Measurements from ENCODE around the gene SYNGR3.
"Not testable (repeated sequence)": the region's sequence is repeated elsewhere in the genome, so short reads cannot be mapped to it uniquely, and the experiment has no call there.

SYNGR3 gene

DNA sequence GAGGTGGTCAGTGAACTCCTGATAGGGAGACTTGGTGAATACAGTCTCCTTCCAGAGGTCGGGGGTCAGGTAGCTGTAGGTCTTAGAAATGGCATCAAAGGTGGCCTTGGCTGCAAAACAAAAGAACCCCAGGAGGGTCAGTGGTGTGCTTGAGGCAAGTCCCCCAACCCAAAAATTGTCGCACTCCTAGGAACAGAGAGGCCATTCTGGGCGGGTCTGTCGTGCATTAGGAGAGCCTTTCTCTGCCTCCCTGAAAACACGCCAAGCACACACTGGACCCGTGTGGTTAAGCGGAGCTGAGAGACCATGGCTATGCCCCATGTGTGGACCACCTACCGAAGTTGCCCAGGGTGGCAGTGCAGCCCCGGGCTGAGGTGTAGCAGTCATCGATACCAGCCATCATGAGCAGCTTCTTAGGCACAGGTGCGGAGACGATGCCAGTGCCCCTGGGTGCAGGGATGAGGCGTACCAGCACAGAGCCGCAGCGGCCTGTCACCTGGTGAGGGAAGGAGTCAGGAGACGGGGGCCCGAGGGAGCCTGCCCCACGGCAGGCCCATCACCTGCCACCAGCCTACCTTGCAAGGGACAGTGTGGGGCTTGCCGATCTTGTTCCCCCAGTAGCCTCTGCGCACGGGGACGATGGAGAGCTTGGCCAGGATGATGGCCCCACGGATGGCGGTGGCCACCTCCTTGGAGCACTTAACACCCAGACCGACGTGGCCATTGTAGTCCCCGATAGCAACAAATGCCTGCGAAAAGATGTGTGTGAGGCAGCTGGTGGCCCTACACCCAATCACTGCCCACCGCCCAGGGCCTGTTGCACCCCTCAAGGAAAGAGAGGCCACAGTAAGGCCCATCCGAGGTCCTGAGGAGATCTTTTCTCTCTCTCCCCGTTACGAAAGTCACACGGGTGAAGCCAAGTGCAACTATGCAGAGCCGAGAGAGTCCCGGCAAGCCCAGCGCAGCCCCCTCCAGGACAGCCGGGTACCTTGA is 27.3 kb upstream of the SYNGR3 start:
- H3K27ac ChIP-seq (ENCODE audit: low read depth, low read length); H3K9ac ChIP-seq (ENCODE audit: low read length); H3K27me3 ChIP-seq (ENCODE audit: control insufficient read depth in 1 of 2, insufficient read depth in 2 of 2, low read length in 2 of 2); H3K4me3 ChIP-seq (ENCODE audit: low read depth in 1 of 2, low read length in 2 of 2); H3K9me3 ChIP-seq (ENCODE audit: low read length): not testable (repeated sequence)
- H3K4me1 ChIP-seq (ENCODE audit: insufficient read depth, low read length): peaks cover 31% of the 10 kb centered on the region
- peaks cover 36% of the 10 kb centered on the region for H3K36me3 ChIP-seq (ENCODE audit: insufficient read depth, low read length)

DNA sequence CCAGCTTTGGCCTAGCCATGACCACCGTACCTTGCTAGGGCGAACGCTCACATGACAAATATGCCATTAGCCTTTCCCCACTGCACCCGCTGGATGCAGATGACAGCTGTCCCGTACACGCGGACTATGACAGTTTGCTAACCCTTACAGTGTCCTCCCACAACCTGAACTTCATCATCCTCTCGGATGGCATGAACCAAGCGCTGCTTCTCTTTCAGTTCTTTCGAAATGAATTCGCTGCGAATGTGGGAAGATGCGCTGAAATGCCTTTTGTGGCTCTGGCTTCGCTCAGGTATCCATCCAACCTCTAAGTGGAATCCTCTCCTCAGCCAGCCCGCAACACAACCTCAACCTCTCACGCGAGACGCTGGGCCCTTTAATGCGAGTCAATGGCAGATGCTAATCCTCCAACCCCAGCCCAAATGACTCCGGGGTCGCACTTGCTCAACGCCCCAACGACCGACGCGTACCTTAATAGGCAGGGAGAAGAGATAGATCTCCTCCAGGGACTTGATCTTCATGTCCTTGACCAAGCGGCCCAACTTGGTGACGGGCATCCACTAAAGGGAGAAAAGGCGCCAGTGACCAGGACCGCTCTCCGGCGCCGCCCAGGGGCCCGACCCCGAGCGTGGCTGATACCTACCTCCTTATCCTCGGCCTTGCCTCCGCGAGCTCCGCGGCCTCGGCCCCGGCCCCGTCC is 25.8 kb upstream of the SYNGR3 start:
- peaks cover 27% of the 10 kb centered on the region for H3K4me1 ChIP-seq (ENCODE audit: insufficient read depth, low read length)
- H3K36me3 ChIP-seq (ENCODE audit: insufficient read depth, low read length): peaks cover 36% of the 10 kb centered on the region
- no peaks in the 10 kb centered on the region for H3K9me3 ChIP-seq (ENCODE audit: low read length)
- H3K9ac ChIP-seq (ENCODE audit: low read length): peak overlapping the region; percentile 43
- H3K27ac ChIP-seq (ENCODE audit: low read depth, low read length): peak overlapping the region; percentile 55
- no peaks in the 10 kb centered on the region for H3K27me3 ChIP-seq (ENCODE audit: control insufficient read depth in 1 of 2, insufficient read depth in 2 of 2, low read length in 2 of 2)
- peak overlapping the region; percentile 47 to 76 for H3K4me3 ChIP-seq (ENCODE audit: low read depth in 1 of 2, low read length in 2 of 2)

DNA sequence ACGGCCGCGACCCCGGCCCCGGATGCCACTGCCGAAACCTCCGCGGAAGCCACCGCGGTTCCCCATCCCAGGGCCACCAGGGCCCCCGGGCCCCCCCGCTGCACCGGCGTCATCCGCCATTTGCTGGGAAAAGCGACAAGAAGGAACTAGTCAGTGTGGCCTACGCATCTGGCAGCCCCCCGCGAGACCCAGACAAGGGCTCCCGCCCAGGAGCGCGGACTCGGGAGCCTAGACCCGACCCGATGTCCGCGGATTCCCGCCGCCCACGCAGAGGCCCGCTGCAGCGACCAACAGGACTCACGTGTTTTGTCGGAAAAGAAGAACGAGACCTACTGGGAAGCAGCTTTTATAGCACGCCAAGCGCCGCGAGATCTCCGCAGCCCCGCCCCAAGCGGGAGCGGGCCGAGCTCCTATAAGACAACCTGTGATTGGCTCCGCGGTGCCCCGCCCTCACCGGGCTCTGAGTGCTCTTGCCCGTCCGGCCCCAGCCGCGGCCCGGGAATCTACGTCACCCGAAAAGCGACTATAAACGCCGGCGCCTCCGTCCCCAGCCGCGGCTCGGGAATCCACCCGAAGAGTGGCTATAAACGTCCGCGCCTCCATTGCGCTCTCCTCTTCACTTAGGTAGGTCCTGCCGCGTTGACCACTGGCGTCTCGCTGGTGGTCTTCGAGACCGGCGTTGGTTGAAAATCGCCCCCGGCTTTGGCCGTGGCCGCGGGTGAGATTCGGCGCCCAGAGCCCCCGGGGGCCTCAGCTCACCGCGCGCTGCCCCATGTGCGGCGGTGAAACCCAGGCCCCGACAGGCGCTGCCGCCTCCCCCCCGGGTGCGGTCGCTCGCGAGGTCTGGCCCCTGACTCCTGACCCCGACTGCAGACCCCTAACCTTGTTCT is 25.0 kb upstream of the SYNGR3 start, which contains the start of gene RPS2:
Gene RPS2, minus strand, starts transcription at position 321 of the 890 bp plus-strand sequence. Its CDS starts 201 bp downstream, at position 120.
- peak within 1 kb of the TSS; percentile 98 for H3K27ac ChIP-seq (ENCODE audit: low read depth, low read length)
- no peaks in the 10 kb centered on the region for H3K9me3 ChIP-seq (ENCODE audit: low read length)
- H3K4me3 ChIP-seq (ENCODE audit: low read depth in 1 of 2, low read length in 2 of 2): peak within 1 kb of the TSS; percentile 76 to 81
- H3K4me1 ChIP-seq (ENCODE audit: insufficient read depth, low read length): peaks cover 25% of the 10 kb centered on the region
- H3K27me3 ChIP-seq (ENCODE audit: control insufficient read depth in 1 of 2, insufficient read depth in 2 of 2, low read length in 2 of 2): no peaks in the 10 kb centered on the region
- peak within 1 kb of the TSS; percentile 96 for H3K9ac ChIP-seq (ENCODE audit: low read length)
- H3K36me3 ChIP-seq (ENCODE audit: insufficient read depth, low read length): peaks cover 36% of the 10 kb centered on the region

DNA sequence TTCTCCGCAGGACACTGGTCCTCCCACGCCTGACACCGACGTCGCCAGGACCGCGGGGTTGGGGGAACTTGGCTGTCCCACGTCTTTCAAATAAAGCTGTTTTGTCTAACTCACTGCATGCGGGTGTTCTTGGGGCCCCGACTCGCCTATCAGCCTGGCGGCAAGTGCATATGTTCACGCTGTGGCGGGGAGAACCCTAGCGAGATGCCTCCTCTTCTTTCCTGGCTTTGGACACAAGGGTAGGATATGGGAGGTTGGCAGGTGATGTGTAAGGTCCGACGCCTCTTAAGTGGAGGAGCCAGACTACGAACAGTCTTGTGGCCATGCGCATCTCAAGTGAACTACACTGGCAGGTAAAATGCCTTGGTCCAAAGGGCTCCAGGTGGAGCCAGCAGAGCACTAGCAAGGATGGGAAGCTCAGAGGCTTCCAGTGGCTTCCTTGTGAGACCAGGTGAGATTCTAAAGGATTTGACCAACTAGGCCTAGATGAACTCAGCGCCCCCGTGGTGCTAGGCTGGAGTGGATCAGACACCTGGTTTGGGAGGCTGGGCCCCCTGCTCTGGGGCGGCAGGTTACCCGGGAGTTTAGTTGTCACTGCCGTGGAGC is 24.3 kb upstream of the SYNGR3 start:
- H3K4me1 ChIP-seq (ENCODE audit: insufficient read depth, low read length): peaks cover 23% of the 10 kb centered on the region

DNA sequence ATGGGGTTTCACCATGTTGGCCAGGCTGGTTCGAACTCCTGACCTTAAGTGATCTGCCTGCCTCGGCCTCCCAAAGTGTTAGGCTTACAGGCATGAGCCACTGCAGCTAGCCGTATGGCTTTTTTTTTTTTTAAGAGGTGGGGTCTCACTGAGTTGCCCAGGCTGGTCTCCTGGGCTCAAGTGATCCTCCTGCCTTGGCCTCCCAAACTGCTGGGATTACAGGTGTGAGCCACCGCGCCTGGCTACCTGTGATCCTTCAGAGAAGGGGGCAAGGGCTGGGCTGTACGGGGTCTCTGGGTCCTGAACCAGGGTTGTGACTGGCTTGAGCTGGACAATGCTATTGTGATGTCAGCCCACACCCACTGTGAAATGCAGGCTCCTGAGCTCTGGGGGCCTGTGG is 23.3 kb upstream of the SYNGR3 start, which contains the start of gene RNF151:
Gene RNF151, plus strand, starts transcription at position 397 of the 400 bp plus-strand sequence. CDS start 26 bp downstream, outside the sequence.
- no peaks in the 10 kb centered on the region for H3K9me3 ChIP-seq (ENCODE audit: low read length)
- peak within 1 kb of the TSS; percentile 98 for H3K27ac ChIP-seq (ENCODE audit: low read depth, low read length)
- no peaks in the 10 kb centered on the region for H3K27me3 ChIP-seq (ENCODE audit: control insufficient read depth in 1 of 2, insufficient read depth in 2 of 2, low read length in 2 of 2)
- peaks cover 22% of the 10 kb centered on the region for H3K4me1 ChIP-seq (ENCODE audit: insufficient read depth, low read length)
- peak within 1 kb of the TSS; percentile 96 for H3K9ac ChIP-seq (ENCODE audit: low read length)
- peaks cover 28% of the 10 kb centered on the region for H3K36me3 ChIP-seq (ENCODE audit: insufficient read depth, low read length)
- peak within 1 kb of the TSS; percentile 76 to 81 for H3K4me3 ChIP-seq (ENCODE audit: low read depth in 1 of 2, low read length in 2 of 2)

More for the DNA sequence above, 24.3 kb upstream of the SYNGR3 start:
- Histone ChIP-seq H3K9me3 (ENCODE audit: low read length) (no peaks in the 10 kb centered on the region), H3K4me3 (ENCODE audit: low read depth in 1 of 2, low read length in 2 of 2) (peak overlapping the region; percentile 76 to 81), H3K9ac (ENCODE audit: low read length) (peak overlapping the region; percentile 96), H3K27ac (ENCODE audit: low read depth, low read length) (peak overlapping the region; percentile 98), H3K36me3 (ENCODE audit: insufficient read depth, low read length) (peaks cover 36% of the 10 kb centered on the region), H3K27me3 (ENCODE audit: control insufficient read depth in 1 of 2, insufficient read depth in 2 of 2, low read length in 2 of 2) (no peaks in the 10 kb centered on the region)

DNA sequence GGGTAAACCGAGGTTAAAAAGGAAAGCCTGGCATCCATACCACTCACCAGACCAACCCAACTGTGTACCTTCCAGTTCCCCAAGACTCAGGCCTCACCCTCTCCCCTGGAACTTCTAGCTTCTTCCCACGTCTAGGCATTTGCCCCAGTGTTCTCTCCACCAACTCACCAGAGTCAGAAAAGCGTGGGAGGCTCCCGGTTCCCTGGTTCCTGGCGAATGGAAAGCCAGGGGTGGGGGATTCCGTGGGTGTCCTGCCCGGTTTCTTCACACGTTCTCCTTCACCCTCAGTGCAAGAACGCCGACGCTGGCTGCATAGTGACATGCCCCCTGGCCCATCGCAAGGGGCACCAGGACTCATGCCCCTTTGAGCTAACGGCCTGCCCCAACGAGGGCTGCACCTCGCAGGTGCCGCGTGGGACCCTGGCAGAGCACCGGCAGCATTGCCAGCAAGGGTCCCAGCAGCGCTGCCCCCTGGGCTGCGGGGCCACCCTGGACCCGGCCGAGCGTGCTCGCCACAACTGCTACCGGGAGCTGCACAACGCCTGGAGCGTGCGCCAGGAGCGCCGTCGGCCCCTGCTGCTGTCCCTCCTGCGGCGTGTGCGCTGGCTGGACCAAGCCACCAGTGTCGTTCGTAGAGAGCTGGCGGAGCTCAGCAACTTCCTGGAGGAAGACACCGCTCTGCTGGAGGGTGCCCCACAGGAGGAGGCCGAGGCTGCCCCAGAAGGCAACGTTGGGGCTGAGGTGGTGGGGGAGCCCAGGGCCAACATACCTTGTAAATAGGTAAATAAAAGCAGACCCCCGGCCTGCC is 21.4 kb upstream of the SYNGR3 start:
- H3K4me3 ChIP-seq (ENCODE audit: low read depth in 1 of 2, low read length in 2 of 2): no peak overlapping the region
- H3K9ac ChIP-seq (ENCODE audit: low read length): no peak overlapping the region
- peaks cover 31% of the 10 kb centered on the region for H3K4me1 ChIP-seq (ENCODE audit: insufficient read depth, low read length)
- H3K36me3 ChIP-seq (ENCODE audit: insufficient read depth, low read length): peaks cover 10% of the 10 kb centered on the region
- no peak overlapping the region for H3K27ac ChIP-seq (ENCODE audit: low read depth, low read length)
- no peaks in the 10 kb centered on the region for H3K9me3 ChIP-seq (ENCODE audit: low read length)
- H3K27me3 ChIP-seq (ENCODE audit: control insufficient read depth in 1 of 2, insufficient read depth in 2 of 2, low read length in 2 of 2): no peaks in the 10 kb centered on the region

- Histone ChIP-seq H3K27me3 (ENCODE audit: control insufficient read depth in 1 of 2, insufficient read depth in 2 of 2, low read length in 2 of 2) (peaks cover 4 to 6% of the 10 kb centered on the region in 2 donors), H3K36me3 (ENCODE audit: insufficient read depth, low read length) (peaks cover 27% of the 10 kb centered on the region), H3K4me3 (ENCODE audit: low read depth in 1 of 2, low read length in 2 of 2) (peak within 1 kb of the TSS; percentile 89 to 97), H3K9me3 (ENCODE audit: low read length) (no peaks in the 10 kb centered on the region), H3K9ac (ENCODE audit: low read length) (peak within 1 kb of the TSS; percentile 80), H3K27ac (ENCODE audit: low read depth, low read length) (peak within 1 kb of the TSS; percentile 98), H3K4me1 (ENCODE audit: insufficient read depth, low read length) (peaks cover 20% of the 10 kb centered on the region)
Measured at GRCh38 chr16:1971796-1972489, 17.8 kb upstream of the SYNGR3 start, which contains the start of gene TBL3. Gene TBL3, plus strand, starts transcription at chr16:1972053. Its CDS starts 112 bp downstream, at chr16:1972165.

DNA sequence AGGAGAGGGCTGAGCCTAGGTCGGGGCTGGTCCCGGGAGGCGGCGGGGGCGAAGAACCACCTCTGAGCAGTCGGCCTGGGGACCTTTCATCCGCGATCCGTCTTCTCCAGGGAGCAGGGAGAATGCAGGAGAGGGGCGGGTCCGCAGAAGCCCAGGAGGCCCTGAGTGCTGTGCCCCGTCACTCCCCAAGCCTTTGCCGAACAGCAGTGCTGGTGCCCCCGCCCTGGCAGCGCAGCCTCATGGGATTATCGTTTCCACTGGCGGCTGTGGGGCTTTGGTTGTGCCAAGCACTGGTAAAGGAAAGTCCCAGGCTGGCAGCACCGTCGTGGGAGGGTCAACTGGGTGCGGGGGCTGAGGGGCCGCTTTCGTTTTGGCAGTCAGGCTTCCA is 17.3 kb upstream of the SYNGR3 start:
- no peaks in the 10 kb centered on the region for H3K9me3 ChIP-seq (ENCODE audit: low read length)
- peak overlapping the region; percentile 80 for H3K9ac ChIP-seq (ENCODE audit: low read length)
- peaks cover 30% of the 10 kb centered on the region for H3K36me3 ChIP-seq (ENCODE audit: insufficient read depth, low read length)
- peak overlapping the region; percentile 89 to 97 for H3K4me3 ChIP-seq (ENCODE audit: low read depth in 1 of 2, low read length in 2 of 2)
- H3K4me1 ChIP-seq (ENCODE audit: insufficient read depth, low read length): peaks cover 20% of the 10 kb centered on the region
- peaks cover 4 to 11% of the 10 kb centered on the region in 2 donors for H3K27me3 ChIP-seq (ENCODE audit: control insufficient read depth in 1 of 2, insufficient read depth in 2 of 2, low read length in 2 of 2)
- H3K27ac ChIP-seq (ENCODE audit: low read depth, low read length): peak overlapping the region; percentile 98

DNA sequence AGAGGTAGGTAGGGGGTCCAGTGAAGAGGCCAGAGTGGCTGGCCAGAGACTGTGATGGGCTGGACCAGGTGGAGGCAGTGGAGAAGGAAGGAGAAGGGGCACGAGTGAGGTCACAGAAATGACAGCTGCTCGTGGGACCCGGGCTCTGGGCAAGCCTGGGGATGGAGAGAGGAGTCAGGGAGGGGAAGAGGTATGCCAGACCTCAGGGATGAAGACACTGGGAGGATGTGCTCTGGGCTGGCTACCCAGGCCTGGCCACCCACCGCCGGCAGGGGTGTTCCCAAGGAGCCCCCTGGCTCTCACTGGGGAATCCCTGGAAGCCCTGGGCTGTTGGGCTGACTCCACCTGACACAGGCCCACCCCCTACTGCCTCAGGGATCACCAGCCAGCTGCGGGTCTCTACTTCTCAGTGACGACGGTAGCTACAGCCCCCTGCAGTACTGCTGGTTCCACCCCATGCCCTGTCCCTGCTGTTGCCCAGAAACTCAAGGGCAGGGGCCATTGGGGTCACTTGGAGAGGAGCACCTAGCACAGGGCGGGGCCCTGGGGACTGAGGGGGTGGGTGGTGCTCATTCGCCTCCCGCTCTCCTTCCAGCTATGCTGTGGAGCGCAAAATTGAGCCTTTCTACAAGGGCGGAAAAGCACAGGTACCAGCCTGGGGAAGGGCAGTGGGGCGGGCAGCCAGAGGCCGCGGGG is 16.2 kb upstream of the SYNGR3 start:
- H3K4me1 ChIP-seq (ENCODE audit: insufficient read depth, low read length): peaks cover 20% of the 10 kb centered on the region

More for the DNA sequence above, 16.2 kb upstream of the SYNGR3 start:
- Histone ChIP-seq H3K27me3 (ENCODE audit: control insufficient read depth in 1 of 2, insufficient read depth in 2 of 2, low read length in 2 of 2) (peaks cover 4 to 21% of the 10 kb centered on the region in 2 donors), H3K9me3 (ENCODE audit: low read length) (no peaks in the 10 kb centered on the region), H3K9ac (ENCODE audit: low read length) (no peak overlapping the region), H3K36me3 (ENCODE audit: insufficient read depth, low read length) (peaks cover 34% of the 10 kb centered on the region), H3K4me3 (ENCODE audit: low read depth in 1 of 2, low read length in 2 of 2) (no peak overlapping the region), H3K27ac (ENCODE audit: low read depth, low read length) (no peak overlapping the region)

Data from muscle layer of colon (tissue), 2 donors.